ENCODE measurements around the gene ZNG1F.
"Not testable (repeated sequence)": the region's sequence is repeated elsewhere in the genome, so short reads cannot be mapped to it uniquely, and the experiment has no call there.

ZNG1F gene

DNA sequence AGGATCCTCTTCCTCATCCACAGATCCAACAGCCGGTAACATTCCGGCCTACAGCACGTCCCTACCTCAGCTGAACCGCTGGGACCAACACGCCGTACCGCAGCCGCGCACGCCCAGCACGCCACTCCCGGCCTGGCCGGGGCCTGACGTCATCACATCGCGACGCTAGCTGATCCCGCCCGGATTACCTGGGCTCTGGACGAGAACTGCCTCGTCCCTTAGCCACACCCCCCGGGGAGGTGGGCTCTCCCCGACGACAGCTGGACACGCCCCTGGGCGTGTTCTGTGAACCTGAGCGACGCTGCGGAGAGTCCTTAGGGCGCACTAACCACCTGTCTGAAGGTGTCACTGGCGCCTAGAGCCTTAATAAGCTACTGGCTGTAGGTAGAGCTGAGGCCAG is at the start of gene ZNG1F:
ZNG1F (minus strand) TSS at position 101 of the 400 bp plus-strand sequence; CDS start at position 42, 59 bp downstream.
- not testable (repeated sequence) for ATAC-seq, DNase-seq

DNA sequence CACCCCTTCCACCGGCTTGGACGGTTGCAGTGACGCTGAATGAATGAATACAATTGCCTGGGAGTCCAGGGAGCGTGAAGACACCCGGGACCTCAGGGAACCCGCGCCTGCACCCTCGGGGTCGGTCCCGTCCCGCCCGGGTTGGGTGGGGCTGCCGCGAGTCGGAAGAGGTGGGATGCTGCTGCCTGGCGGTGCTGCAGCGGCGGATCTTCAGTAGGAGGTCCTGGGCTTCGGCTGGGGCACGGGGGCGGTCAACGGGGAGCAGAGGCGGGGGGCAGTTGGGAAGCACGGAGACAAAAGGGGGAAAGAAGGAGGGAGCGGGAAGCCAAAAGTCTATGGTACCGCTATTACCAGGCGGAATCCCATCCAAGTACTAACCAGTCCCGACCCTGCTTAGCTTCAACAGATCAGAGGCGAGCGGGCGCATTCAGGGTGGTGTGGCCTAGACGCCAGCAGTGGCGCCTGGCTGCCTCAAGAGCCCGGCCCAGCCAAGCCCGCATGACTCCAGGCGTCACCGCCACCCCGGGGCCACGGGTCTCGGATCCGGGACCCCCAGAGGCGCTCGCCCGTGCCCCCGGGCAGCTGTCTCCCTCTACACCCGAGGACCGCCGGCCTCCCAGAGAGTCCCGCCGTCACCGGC is 48.1 kb upstream of the ZNG1F start:
- peak; percentile 43 for DNase-seq
- ATAC-seq = not testable (repeated sequence)

DNA sequence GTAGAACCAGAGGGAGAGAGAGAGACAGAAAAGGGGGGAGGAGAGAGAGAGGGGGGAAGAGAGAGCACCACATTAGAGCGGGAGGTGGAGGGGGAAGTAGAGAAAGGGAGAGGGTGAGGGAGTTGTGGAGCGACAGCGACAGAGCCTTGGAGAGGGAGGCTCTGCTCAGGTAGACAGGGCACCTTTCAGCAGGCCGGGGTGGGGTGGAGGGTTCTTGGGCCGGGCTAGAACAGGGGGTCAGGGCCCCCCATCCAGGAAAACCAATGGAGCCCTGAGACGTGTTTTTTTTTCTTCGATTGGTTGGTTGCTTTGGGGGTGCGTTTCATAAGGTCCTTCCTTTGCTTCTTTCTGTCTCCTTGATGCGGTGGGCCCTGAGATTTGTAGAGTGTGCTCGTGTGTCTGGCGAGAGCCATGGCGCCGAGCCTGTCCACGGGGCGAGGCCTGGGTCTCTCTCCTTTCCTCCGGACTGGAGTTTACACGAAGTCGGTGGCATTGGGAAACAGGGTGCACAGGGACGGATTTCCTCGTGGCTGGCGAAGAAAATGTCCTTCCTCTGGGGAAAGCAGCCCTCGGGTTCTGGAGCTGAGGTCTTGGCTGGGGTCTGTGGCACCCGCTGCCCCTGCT is 47.5 kb upstream of the ZNG1F start:
- DNase-seq, ATAC-seq: not testable (repeated sequence)

DNA sequence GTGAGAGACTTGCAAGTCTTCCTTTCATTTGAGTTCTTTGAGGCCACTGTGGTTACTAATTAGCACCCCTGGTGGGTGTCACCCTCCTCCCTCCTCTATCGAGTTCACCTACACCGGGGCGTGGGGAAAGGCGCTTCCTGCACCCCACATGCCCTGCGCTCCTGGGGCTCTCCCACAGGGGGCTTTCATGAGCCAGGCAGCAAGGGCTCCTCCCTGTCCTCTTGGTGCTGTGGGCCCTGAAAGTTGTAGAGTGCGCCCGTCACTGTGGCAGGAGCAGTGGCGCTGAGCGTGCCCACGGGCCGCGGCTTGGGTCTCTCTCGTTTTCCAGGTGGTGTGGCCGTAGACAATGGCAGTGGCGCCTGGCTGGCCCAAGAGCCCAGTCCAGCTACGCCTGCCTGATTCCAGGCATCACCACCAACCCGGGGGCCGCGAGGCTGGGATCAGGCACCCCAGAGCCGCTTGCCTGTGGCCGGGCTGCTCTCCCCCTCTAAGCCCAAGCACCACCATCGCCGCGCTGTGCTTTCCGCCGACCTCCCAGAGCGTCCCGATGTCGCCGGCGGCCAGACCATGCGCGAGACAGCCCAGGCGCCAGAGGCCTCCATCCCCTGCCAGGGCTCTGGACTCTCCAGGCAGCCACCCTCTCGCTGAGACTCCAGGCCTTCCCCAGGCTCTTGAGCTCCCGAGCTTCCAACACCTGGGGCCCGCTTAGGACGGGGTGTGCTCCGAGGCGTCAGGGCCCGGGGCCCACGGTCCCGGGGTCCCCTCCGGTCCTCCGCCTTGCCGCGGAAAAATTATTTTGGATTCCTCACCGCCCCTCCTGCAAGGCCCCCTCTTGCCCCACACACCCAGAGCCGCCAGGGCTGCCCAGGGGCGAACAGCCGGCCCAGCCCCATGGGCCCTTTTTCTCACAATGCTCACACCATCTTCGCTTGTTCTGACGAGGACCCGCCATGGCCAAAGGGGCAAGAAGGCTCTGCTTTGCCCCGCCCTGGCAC is 46.0 kb upstream of the ZNG1F start:
- peak; percentile 60 for DNase-seq

DNA sequence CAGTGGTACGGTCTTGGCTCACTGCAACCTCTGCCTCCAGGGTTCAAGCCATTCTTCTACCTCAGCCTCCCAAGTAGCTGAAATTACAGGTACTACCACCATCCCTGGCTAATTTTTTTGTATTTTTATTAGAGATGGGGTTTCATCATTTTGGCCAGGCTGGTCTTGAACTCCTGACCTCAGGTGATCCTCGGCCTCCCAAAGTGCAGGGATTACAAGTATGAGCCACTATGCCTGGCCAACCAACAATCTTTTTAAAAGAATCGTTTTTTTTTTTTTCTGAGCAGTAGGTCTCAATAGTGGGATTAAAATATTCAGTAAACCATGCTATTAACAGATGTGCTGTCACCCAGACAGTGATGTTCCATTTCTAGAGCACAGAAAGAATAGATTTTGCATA is 45.1 kb upstream of the ZNG1F start:
- not testable (repeated sequence) for ATAC-seq

More for the DNA sequence above, 46.0 kb upstream of the ZNG1F start:
- ATAC-seq = peak; percentile 84

GRCh38 chr9:41232326-41232725 is 43.2 kb upstream of the ZNG1F start:
- not testable (repeated sequence) for ATAC-seq, DNase-seq

More for the DNA sequence above, 45.1 kb upstream of the ZNG1F start:
- DNase-seq = not testable (repeated sequence)

DNA sequence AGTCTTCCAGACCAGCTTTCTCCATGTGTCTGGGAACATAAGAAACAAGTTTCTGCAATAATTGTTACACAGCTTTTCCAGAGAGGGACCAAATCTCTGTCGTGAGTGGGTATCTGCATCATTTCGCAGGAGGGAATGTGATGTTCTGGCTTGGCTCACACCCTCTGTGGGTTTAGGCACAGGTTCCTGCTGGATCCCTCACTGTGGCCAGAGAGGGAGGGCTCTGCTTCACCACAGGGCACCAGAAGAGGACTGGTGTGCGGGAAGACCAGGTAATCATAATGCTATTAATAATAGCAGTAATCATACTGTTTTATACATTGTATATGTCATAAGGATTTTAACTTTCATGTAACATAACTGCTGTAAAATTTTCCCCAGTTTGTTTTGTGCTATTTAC is 41.3 kb upstream of the ZNG1F start:
- not testable (repeated sequence) for ATAC-seq, DNase-seq

DNA sequence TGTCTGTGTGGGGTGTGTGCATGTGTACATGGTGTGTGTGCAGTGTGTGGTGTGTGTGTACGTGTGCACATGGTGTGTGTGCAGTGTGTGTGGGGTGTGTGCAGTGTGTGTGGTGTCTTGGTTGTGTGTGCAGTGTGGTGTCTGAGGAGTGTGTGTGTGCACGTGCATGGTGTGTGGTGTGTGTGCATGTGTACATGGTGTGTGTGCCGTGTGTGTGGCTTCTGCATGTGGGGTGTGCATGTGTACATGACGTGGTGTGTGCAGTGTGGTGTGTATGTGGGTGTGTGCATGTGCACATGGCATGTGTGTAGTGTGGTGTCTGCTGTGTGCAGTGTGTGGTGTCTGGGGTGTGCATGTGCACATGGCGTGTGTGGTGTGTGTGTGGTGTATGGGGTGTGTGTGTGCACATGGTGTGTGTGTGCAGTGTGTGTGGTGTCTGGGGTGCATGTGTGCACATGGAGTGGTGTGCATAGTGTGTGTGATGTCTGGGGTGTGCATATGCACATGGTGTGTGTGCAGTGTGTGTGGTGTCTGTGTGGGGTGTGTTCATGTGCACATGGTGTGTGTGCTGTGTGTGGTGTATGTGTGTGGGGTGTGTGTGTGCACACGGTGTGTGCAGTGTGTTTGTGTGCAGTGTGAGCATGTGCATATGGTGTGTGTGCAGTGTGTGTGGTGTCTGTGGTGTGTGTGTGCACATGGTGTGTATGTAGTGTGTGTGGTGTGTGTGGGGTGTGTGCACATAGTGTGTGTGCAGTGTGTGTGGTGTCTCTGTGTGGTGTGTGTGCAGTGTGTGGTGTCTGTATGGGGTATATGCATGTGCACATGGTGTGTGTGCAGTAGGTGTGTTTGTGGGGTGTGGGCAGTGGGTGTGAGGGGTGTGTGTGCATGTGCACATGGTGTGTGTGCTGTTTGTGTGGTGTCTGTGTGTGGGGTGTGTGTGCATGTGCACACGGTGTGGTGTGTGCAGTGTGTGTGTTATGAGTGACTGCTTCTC is 40.6 kb upstream of the ZNG1F start:
- DNase-seq (no peak), ATAC-seq (peak; percentile 79)

DNA sequence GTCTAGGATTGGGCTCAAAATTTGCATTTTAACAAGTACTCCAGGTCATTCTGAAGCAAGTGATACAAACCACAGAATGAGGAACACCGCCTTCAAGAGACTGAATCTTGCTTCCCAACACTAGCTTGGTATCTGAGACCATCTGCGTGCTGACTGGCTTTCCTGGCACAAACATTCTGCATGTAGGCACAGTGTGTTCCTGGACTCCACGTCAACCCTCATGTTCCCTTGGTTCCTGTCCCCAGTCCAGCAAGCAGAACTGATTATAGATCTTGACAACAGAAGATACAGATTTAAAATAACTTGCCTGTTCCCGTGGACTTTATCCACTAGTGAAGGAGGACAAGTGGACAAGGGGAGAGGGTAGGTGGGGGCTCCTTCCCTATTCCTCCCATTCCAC is 30.7 kb upstream of the ZNG1F start:
- DNase-seq, ATAC-seq: not testable (repeated sequence)

DNA sequence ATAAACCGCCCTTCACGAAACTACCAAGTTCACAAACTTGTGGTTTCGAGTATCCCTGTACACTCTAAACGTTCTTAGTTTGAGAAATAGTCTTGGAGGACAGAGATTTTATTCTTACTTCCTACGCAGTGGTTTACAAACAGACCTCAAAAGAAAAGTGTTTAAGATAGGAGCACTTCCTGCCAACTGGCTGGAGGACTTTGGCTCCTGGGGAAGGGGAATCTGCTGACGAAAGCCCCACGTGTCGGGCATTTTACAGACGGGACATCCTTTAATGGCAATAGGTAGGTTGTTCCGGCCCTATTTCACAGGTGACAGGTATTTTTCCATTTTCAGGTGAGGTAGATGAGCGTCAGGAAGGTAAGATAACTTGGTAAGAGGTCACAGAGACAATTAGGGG is 678 bp downstream of the ZNG1F start:
- not testable (repeated sequence) for DNase-seq, ATAC-seq

DNA sequence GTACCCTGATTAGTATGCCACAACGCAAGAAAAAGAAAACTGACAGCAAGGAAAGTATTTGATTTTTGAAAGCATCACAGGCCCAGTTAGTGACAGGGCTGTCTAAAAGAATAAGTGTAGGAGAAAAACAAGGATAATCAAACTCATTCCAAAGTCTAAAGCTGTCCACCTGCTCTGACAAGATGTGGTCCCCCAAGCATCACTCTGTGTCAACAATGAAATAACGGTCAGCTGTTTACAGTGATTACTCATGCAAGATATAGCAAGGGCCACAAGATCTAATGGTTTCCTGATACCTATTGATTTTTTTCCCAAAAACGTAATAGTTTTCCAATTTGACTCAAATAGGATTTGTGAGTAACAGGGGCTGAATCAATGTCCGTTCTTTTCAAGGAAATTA is 14.1 kb downstream of the ZNG1F start:
- not testable (repeated sequence) for ATAC-seq, DNase-seq

- not testable (repeated sequence) for DNase-seq, ATAC-seq
Measured at GRCh38 chr9:41150116-41150515, 39.0 kb downstream of the ZNG1F start.

DNA sequence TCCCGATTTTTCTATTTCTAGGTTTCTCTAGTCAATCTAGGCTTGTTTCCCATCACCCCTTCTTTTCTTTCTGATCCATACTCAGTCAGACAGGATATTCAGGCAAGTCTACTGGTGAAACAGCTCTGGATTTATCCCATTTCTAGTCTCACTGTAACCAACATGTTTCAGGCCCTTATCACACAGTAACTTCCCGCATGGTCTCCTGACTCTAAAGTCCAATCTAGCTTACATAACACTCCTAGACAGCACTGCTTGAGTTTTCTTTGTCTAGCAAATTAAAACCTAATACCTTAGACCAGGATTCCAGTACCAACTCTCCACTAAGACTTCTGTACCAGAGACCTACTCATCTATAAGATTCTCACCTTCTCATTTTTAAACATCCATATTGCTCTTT is 47.2 kb downstream of the ZNG1F start:
- DNase-seq, ATAC-seq: not testable (repeated sequence)

- DNase-seq, ATAC-seq: not testable (repeated sequence)
Measured at GRCh38 chr9:41128581-41128980, 60.5 kb downstream of the ZNG1F start, which contains the start of gene FOXD4L6. Gene FOXD4L6 (minus strand): TSS chr9:41128681. CDS start chr9:41128383, 298 bp downstream.

GRCh38 chr9:41126746-41127446 is 62.2 kb downstream of the ZNG1F start:
- not testable (repeated sequence) for DNase-seq, ATAC-seq

GRCh38 chr9:41125936-41126335 is 63.2 kb downstream of the ZNG1F start:
- DNase-seq, ATAC-seq: not testable (repeated sequence)

GRCh38 chr9:41125109-41125658 is 63.9 kb downstream of the ZNG1F start:
- not testable (repeated sequence) for ATAC-seq, DNase-seq

DNA sequence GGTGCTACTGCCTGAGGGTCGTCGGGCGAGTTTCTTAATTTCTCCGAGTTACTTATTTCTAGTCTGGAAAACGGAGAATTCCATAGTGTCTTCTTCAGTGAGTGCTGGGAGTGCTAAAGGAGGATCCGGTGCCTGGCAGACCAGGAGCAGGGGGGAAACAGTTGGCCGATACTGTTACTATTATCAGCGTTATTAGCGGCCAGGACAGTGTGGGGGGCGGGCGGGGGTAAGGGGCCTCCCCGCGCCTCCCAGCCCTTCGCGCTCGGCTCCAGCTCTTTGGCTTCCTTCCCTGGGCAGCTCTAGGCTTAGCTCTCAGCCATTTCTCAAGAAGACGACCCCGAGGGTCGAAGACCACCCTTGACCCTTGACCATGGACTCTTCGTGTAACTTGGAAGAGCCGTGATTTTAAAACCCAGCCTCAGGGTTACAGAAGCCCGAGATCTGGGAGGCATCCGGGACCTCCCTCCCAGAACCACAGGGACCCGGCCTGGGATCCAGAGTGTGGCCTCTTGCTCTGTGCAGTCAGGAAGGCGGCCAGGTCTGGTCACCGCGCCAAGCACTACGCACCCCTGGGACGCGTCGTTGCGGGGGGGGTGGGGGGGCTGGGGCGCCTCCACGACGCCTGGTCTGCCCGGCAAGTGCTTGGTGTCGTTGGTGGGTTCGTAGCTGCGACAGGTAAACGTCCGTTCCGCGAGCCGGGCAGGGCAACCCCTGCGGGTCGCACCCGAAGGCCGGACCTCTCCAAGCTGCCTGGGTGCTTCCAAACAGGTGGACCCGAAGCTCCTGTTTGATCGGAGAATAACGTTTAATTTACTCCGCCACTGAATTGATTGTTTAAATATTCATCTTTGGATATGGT is 64.6 kb downstream of the ZNG1F start:
- ATAC-seq, DNase-seq: not testable (repeated sequence)

- DNase-seq, ATAC-seq: not testable (repeated sequence)
Measured at GRCh38 chr9:41123812-41124211, 65.3 kb downstream of the ZNG1F start.

All from stimulated activated naive CD8-positive, alpha-beta T cell treated with anti-CD3 and anti-CD28 coated beads, Interleukin-15, Interleukin-2, amounts not matched to agents 100 U/mL and 50 U/mL, for 24 hours (primary cell).